Keratinocyte (primary cell): Measurements from ENCODE around the gene LRRC27. TPM values are rescaled to one million over a fixed set of nuclear protein-coding genes. Genes with fewer than 3 reads are reported as not detected.

Experiments used
- DNase-seq: peaks from one replicate; pipeline ENCODE4 v3.0.0-alpha.2; 2011; ENCODE audit warnings: low read depth, missing footprints, low spot score
- FAIRE-seq: peaks from 2 replicates; lab custom pipeline; 2011; peaks lifted over from hg19 to GRCh38; lab: Jason Lieb, UNC
- H2AFZ ChIP-seq: 2 replicates; pipeline ENCODE4 v1.6.0; 2012; ENCODE audit warnings: low read length, control low read depth, inconsistent platforms; ENCODE audit not compliant: control insufficient read depth
- H3K27ac ChIP-seq: 2 replicates; pipeline ENCODE4 v1.5.1; 2011; ENCODE audit warnings: low read length; ENCODE audit not compliant: control insufficient read depth, insufficient read depth
- H3K27me3 ChIP-seq: 3 replicates; pipeline ENCODE4 v1.6.0; 2011; ENCODE audit warnings: low read length; ENCODE audit not compliant: control insufficient read depth, insufficient read depth; ENCODE audit errors: extremely low read depth
- H3K36me3 ChIP-seq, 2 experiments: 2 replicates in 1 of 2; 3 replicates in 1 of 2; pipeline ENCODE4 v1.5.1; 2011; ENCODE audit warnings: low read length in 2 of 2, mild to moderate bottlenecking in 1 of 2; ENCODE audit not compliant: control insufficient read depth in 2 of 2, insufficient read depth in 2 of 2; ENCODE audit errors: extremely low read depth in 1 of 2
- H3K4me1 ChIP-seq: 3 replicates; pipeline ENCODE4 v1.5.1; 2011; ENCODE audit warnings: low read length; ENCODE audit not compliant: control insufficient read depth, insufficient read depth; ENCODE audit errors: extremely low read depth
- H3K4me2 ChIP-seq: 3 replicates; pipeline ENCODE4 v1.6.0; 2011; ENCODE audit warnings: low read depth, low read length; ENCODE audit not compliant: control insufficient read depth, insufficient read depth; ENCODE audit errors: extremely low read depth
- H3K4me3 ChIP-seq, 3 experiments: fragments of 200-600 bp in 1 of 3; sonication (generic) in 1 of 3; 2 replicates in 2 of 3; 3 replicates in 1 of 3; pipeline ENCODE4 v1.5.1; 2011 to 2016; ENCODE audit warnings: low read length in 3 of 3, mild to moderate bottlenecking in 3 of 3, control low read depth in 2 of 3, inconsistent platforms in 1 of 3, low read depth in 1 of 3, mixed read lengths in 1 of 3, mixed run types in 1 of 3, moderate library complexity in 1 of 3; ENCODE audit not compliant: control insufficient read depth in 2 of 3, insufficient read depth in 2 of 3; ENCODE audit errors: extremely low read depth in 1 of 3
- H3K79me2 ChIP-seq: 2 replicates; pipeline ENCODE4 v1.6.0; 2012; ENCODE audit warnings: low read length; ENCODE audit not compliant: control insufficient read depth, insufficient read depth
- H3K9ac ChIP-seq: 3 replicates; pipeline ENCODE4 v1.6.0; 2011; ENCODE audit warnings: low read length; ENCODE audit not compliant: control insufficient read depth, insufficient read depth; ENCODE audit errors: extremely low read depth
- H3K9me1 ChIP-seq: 3 replicates; pipeline ENCODE4 v1.6.0; 2011; ENCODE audit warnings: low read length; ENCODE audit not compliant: control insufficient read depth, insufficient read depth; ENCODE audit errors: extremely low read depth
- H3K9me3 ChIP-seq: 2 replicates; pipeline ENCODE4 v1.5.1; 2012; ENCODE audit warnings: low read depth, low read length; ENCODE audit not compliant: control insufficient read depth
- H4K20me1 ChIP-seq: 3 replicates; pipeline ENCODE4 v1.6.0; 2011; ENCODE audit warnings: low read length; ENCODE audit not compliant: control insufficient read depth, insufficient read depth; ENCODE audit errors: extremely low read depth
- CTCF ChIP-seq, 3 experiments: IDR thresholded peaks in 1 of 3; conservative IDR thresholded peaks in 1 of 3; optimal IDR thresholded peaks in 1 of 3; 2 replicates in 2 of 3; 3 replicates in 1 of 3; pipeline versions ENCODE3 to v1.5.1; 2011; ENCODE audit warnings: low read length in 3 of 3, mild to moderate bottlenecking in 3 of 3, moderate library complexity in 2 of 3, control low read depth in 1 of 3, inconsistent platforms in 1 of 3; ENCODE audit not compliant: insufficient read depth in 2 of 3; ENCODE audit errors: extremely low read depth in 1 of 3
- EZH2 ChIP-seq: IDR thresholded peaks from one replicate; pipeline ENCODE4 v1.6.1; 2012; ENCODE audit warnings: inconsistent platforms, mild to moderate bottlenecking, low read length, moderate library complexity
- dilution Hi-C: fragments of 300-500 bp; cut with MboI; formaldehyde crosslinking; loops from one replicate; pipeline ENCODE4 v1.7.0; 2020; ENCODE audit warnings: low sequenced_read_pairs; ENCODE audit not compliant: extremely low pct_ligation_motif_present
- polyA plus RNA-seq, 5 experiments: library from polyadenylated mRNA; depleted of rRNA in 3 of 5; stranded (reverse) in 3 of 5; stranded (forward) in 1 of 5; unstranded in 1 of 5; fragments of >200 nt; gene quantifications; 1 replicate in 1 of 5; 2 replicates in 3 of 5; 3 replicates in 1 of 5; pipeline versions ENCODE4 v1.2.1 to v1.2.3, GENCODE V29; 2011 to 2012; ENCODE audit warnings: missing spikeins in 2 of 5, low read depth in 1 of 5, low replicate concordance in 1 of 5

Gene LRRC27
- polyA plus RNA-seq, 1 donor (not counting 4 experiments of a cell fraction or from before 2014, with no cell fraction given), result 3.0 TPM

DNA sequence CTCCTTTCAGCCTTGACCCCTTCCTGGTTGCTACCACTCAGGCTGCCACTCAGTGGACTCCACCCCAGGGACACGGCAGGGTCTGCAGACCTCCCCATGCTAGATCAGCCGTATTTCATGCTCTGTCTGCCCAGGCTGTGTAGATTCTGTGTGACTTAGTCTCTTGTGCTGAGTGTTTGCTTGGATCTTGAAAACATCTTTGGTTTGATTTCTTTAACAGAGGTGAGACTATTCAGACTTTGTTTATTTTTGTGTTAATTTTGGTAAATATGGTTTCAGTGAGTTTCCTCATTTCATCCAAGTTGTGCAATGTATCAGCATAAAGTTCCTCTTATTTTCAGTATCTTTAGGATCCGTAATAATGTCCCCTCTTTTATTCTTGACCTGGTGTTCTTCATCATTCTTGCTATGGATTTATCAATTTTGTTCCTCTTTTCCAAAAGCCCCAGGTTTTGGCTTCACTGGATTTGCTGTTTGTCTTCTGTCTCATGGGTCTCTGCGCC lies 43.9 kb downstream of the LRRC27 start:
- no peaks in the 10 kb centered on the region for H3K79me2 ChIP-seq
- no peaks in the 10 kb centered on the region for H4K20me1 ChIP-seq
- H3K9ac ChIP-seq, result no peak overlapping the region
- H3K4me1 ChIP-seq, result no peaks in the 10 kb centered on the region
- H3K9me1 ChIP-seq, result no peaks in the 10 kb centered on the region
- DNase-seq (no peak), FAIRE-seq (no peak)
- H3K36me3 ChIP-seq, result no peaks in the 10 kb centered on the region
- no peak overlapping the region for H3K4me2 ChIP-seq
- H2AFZ ChIP-seq, result no peak overlapping the region
- H3K27me3 ChIP-seq, result peaks cover 10% of the 10 kb centered on the region
- no peaks in the 10 kb centered on the region for H3K9me3 ChIP-seq
- H3K4me3 ChIP-seq, result no peak overlapping the region
- dilution Hi-C loops, result no loop called here
- no peak overlapping the region for H3K27ac ChIP-seq
- TF ChIP-seq CTCF (optimal IDR thresholded peaks at IDR 0.05 in 1 of 3, IDR thresholded peaks at IDR 0.05 in 1 of 3, conservative IDR thresholded peaks at IDR 0.05 in 1 of 3; ENCODE audit: extremely low read depth in 1 of 3, insufficient read depth in 2 of 3, low read length in 3 of 3) (no peak), EZH2 (no peak)

DNA sequence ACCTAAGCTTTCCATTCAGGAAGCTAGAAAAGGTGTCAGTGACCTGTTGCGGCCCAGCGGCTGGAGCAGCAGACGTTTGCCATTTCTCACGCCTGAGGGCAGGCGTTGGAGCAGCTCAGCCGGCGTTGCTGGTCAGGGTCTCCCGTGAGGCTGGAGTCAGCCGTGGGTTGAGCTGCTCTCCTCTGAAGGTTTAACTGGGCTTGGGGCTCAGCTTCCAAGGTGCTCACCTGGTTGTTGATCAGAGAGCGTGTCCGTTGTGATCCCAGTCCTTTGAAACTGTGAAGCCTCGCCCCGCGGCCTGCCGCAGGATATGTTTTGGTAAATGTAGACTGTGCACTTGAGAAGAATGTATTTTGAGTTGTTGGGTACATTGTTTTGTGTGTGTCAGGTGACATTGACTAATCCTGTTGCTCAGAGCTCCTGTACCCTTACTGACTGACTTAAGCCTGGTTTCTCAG lies 44.4 kb downstream of the LRRC27 start:
- FAIRE-seq, result no peak
- no peak for DNase-seq
- no peaks in the 10 kb centered on the region for H4K20me1 ChIP-seq
- H3K36me3 ChIP-seq, result no peaks in the 10 kb centered on the region
- H3K27me3 ChIP-seq, result peaks cover 10% of the 10 kb centered on the region
- H3K27ac ChIP-seq, result no peak overlapping the region
- no peak overlapping the region for H3K4me3 ChIP-seq
- no peaks in the 10 kb centered on the region for H3K79me2 ChIP-seq
- H3K4me1 ChIP-seq, result no peaks in the 10 kb centered on the region
- H3K9me3 ChIP-seq, result no peaks in the 10 kb centered on the region
- no peak overlapping the region for H3K4me2 ChIP-seq
- no peaks in the 10 kb centered on the region for H3K9me1 ChIP-seq
- H3K9ac ChIP-seq, result no peak overlapping the region
- H2AFZ ChIP-seq, result no peak overlapping the region
- TF ChIP-seq EZH2, result no peak
- no peak for TF ChIP-seq CTCF (optimal IDR thresholded peaks at IDR 0.05 in 1 of 3, IDR thresholded peaks at IDR 0.05 in 1 of 3, conservative IDR thresholded peaks at IDR 0.05 in 1 of 3; ENCODE audit: extremely low read depth in 1 of 3, insufficient read depth in 2 of 3, low read length in 3 of 3)
- dilution Hi-C loops, result no loop called here
